Erythroblast (primary cell): ENCODE results near the gene GP1BA.

Experiments
- GATA1 ChIP-seq: IDR thresholded peaks from 2 replicates; pipeline ENCODE4 v1.6.1; 2011; ENCODE audit warnings: low read depth, mild to moderate bottlenecking, control low read depth, low read length, moderate library complexity
- POLR2A ChIP-seq: IDR thresholded peaks from 2 replicates; pipeline ENCODE4 v1.6.1; 2011; ENCODE audit warnings: mild to moderate bottlenecking, low read length

DNA sequence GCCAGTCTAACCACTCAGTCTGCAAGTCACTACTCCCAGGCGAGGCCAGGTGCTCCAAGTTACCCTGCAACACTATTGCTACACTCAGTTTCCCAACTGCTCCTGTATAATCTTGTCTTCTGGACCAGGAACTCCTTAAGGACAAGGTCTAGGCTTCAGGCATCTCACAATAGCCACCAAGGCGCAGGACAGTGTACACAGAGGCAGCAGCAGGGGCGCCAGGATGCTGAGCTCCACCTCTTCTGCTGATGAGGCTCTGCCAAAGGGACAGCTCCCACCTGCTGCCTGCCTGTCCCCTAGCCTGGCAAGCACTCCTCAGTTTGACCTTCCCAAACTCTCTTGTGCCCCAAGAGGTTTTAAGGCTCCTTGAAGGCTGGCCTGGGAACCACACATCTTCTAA lies 4.4 kb downstream of the GP1BA start:
- TF ChIP-seq POLR2A (no peak), GATA1 (no peak)
